Measurements from ENCODE around the gene CHP1. TPM values are rescaled to one million over a fixed set of nuclear protein-coding genes. Genes with fewer than 3 reads are reported as not detected.

The CHP1 gene
- total and polyA plus RNA-seq, 2 of the 8 experiments (the other 6 are each of a cell fraction or from before 2014, with no cell fraction given): 45.2 to 89.0 TPM

DNA sequence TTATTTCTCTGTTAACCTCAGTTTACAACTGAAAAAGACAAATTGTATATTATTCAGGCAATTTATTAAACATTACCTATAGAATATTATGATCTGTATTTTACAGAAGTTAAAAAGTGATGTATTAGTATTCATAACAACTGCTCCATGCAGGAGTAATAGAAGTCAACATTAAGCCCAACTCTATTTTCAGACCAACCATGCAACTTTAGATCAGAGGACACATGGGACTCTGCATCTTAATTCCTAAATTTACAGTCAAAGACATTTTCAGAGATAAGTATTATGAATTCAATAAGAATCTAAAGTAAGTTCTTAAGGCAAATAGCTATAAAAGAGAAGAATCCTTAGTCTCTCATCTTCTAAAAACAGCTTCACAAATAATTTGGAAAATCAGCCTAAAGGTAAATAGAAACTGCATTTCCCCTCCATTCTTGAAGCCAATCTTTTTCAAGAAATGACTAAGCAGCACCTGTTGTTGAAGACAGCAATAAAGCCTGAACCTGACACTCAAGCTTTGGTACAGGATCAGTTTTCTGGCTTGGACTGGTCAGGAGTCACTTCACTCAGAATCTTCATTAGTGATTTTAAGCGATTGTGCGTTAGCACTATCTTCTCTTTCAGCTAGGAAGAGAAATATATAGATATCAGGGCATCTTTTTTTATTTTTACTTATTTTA lies 78.3 kb downstream of the CHP1 start:
- DNase-seq (ENCODE audit: low read depth in 1 of 2, low spot score in 2 of 2) (no peak), FAIRE-seq (no peak)
- Histone ChIP-seq H3K14ac (ENCODE audit: insufficient read length) (no peak overlapping the region), H2BK120ac (replicated peaks; ENCODE audit: low read depth, low read length) (no peak overlapping the region), H3K4me3 (ENCODE audit: extremely low read depth in 1 of 4, insufficient read depth in 2 of 4, low read depth in 3 of 4, low read length in 4 of 4) (no peak overlapping the region), H3K23ac (ENCODE audit: insufficient read length) (no peak overlapping the region), H3K36me3 (ENCODE audit: control insufficient read depth in 2 of 4, insufficient read depth in 4 of 4, low read length in 3 of 4) (peaks cover 0 to 30% (median 5%) of the 10 kb centered on the region in 4 experiments; a peak in 5 of 8 replicates), H3K79me2 (ENCODE audit: control insufficient read depth in 1 of 2, insufficient read depth in 2 of 2, low read length in 2 of 2) (no peaks in the 10 kb centered on the region), H3K9me3 (ENCODE audit: insufficient read depth in 2 of 2, low read depth in 1 of 2, low read length in 1 of 2) (no peaks in the 10 kb centered on the region), H3K4ac (replicated peaks; ENCODE audit: insufficient read length, low read depth, low read length) (no peak overlapping the region), H2BK5ac (ENCODE audit: low read depth, low read length) (no peak overlapping the region), H4K91ac (replicated peaks; ENCODE audit: insufficient read length, low read length) (no peak overlapping the region), H4K8ac (ENCODE audit: extremely low read depth, insufficient read depth, low read length) (no peak overlapping the region), H3K79me1 (ENCODE audit: low read depth, low read length) (no peaks in the 10 kb centered on the region), H3K27ac (ENCODE audit: low read depth, low read length) (no peak overlapping the region), H4K5ac (ENCODE audit: insufficient read length, low read depth, low read length) (no peak overlapping the region), H3K4me1 (replicated peaks in 1 of 4; ENCODE audit: control insufficient read depth in 3 of 4, insufficient read depth in 4 of 4, low read length in 3 of 4) (no peaks in the 10 kb centered on the region), H3K18ac (ENCODE audit: extremely low read depth, low read length) (no peak overlapping the region), H2AK5ac (ENCODE audit: low read depth, low read length) (no peak overlapping the region), H3K9ac (replicated peaks in 1 of 4; ENCODE audit: extremely low read depth in 1 of 4, low read depth in 3 of 4, low read length in 3 of 4) (no peak overlapping the region), H2BK15ac (ENCODE audit: low read length) (no peak overlapping the region), H3K27me3 (replicated peaks in 1 of 4; ENCODE audit: control insufficient read depth in 3 of 4, extremely low read depth in 1 of 4, insufficient read depth in 3 of 4, low read length in 3 of 4) (no peaks in the 10 kb centered on the region), H3K23me2 (ENCODE audit: low read depth, low read length) (no peaks in the 10 kb centered on the region), H3K4me2 (ENCODE audit: insufficient read depth in 1 of 2, low read depth in 2 of 2, low read length in 2 of 2) (no peak overlapping the region), H4K20me1 (replicated peaks in 1 of 2; ENCODE audit: control insufficient read depth in 1 of 2, insufficient read depth in 2 of 2, low read length in 2 of 2) (no peaks in the 10 kb centered on the region), H2BK20ac (ENCODE audit: low read length) (no peak overlapping the region), H2AFZ (ENCODE audit: low read length) (no peak overlapping the region), H3K56ac (replicated peaks; ENCODE audit: insufficient read length, low read depth, low read length) (no peak overlapping the region), H2BK12ac (ENCODE audit: low read depth, low read length) (no peak overlapping the region)
- WGBS, 2 experiments (ENCODE audit: extremely low coverage in 1 of 2, insufficient coverage in 1 of 2, insufficient read length in 1 of 2, insufficient replicate concordance in 2 of 2, low coverage in 1 of 2, low lambda C conversion rate in 2 of 2, missing lambda C conversion rate in 1 of 2): 89% methylated on average over 2 of the region's 2 CpGs; no CpG with 5 or more reads in 1 of the 2 experiments
- CTCF ChIA-PET (ENCODE audit: partially characterized antibody): no interaction called here
- no peak for TF ChIP-seq TEAD4 (IDR thresholded peaks at IDR 0.05; ENCODE audit: low read depth, low read length)
- TF ChIP-seq EGR1 (IDR thresholded peaks at IDR 0.05; ENCODE audit: borderline replicate concordance, low read depth, low read length): no peak
- no peak for TF ChIP-seq ZNF274 (IDR thresholded peaks at IDR 0.05; ENCODE audit: borderline replicate concordance, extremely low read depth, low read length)
- TF ChIP-seq, protein P1, sequence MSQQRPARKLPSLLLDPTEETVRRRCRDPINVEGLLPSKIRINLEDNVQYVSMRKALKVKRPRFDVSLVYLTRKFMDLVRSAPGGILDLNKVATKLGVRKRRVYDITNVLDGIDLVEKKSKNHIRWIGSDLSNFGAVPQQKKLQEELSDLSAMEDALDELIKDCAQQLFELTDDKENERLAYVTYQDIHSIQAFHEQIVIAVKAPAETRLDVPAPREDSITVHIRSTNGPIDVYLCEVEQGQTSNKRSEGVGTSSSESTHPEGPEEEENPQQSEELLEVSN (IDR thresholded peaks at IDR 0.05): no peak
- TF ChIP-seq HDAC2 (IDR thresholded peaks at IDR 0.05; ENCODE audit: borderline replicate concordance in 1 of 2, low read depth in 2 of 2, low read length in 2 of 2): no peak
- TF ChIP-seq TBP (IDR thresholded peaks at IDR 0.05; ENCODE audit: low read depth, low read length): no peak
- no peak for TF ChIP-seq SAP30 (IDR thresholded peaks at IDR 0.05; ENCODE audit: insufficient read depth, insufficient replicate concordance, low read length)
- no peak for TF ChIP-seq BRCA1 (IDR thresholded peaks at IDR 0.05; ENCODE audit: low read depth, low read length)
- POLR2A ChIA-PET (ENCODE audit: partially characterized antibody): interaction anchor here (1.4 to 2.2 kb wide), 3 partner anchors 9 to 42 kb away, joined by 3 to 14 read pairs (median 5); no protein-coding TSS in a partner anchor
